ENCODE measurements around the gene NOL7. TPM values are rescaled to one million over a fixed set of nuclear protein-coding genes. Genes with fewer than 3 reads are reported as not detected.
A peak's percentile ranks its signal among the peaks of the same experiment; 100 is the strongest.

The NOL7 gene
- total RNA-seq, 1 donor from 2014 or later, result 54.7 TPM

DNA sequence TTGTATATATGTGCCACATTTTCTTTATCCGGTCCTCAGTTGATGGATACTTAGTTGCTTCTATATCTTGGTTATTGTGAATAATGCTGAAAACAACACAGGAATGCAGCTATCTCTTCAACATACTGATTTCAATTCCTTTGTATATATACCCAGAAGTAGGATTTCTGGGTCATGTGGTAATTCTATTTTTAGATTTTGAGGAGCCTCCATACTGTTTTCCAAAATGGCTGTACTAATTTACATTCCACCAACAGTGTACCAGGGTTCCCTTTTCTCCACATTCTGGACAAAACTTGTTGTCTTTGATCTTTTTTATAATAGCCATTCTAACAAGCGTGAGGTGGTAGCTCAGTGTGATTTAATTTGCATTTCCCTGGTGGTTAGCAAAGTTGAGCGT is 39.1 kb upstream of the NOL7 start:
- peaks cover 5% of the 10 kb centered on the region for H3K36me3 Mint-ChIP-seq (ENCODE audit: low read depth)
- peaks cover 31% of the 10 kb centered on the region for H3K4me1 Mint-ChIP-seq
- TF ChIP-seq CTCF (conservative IDR thresholded peaks at IDR 0.05), result no peak
- DNase-seq (ENCODE audit: low read depth, low spot score), result no peak
- H3K27ac Mint-ChIP-seq (ENCODE audit: unreplicated experiment), result no peak overlapping the region
- H3K4me3 Mint-ChIP-seq, result peak overlapping the region; percentile 78
- peaks cover 5% of the 10 kb centered on the region for H3K9me3 Mint-ChIP-seq
- no peaks in the 10 kb centered on the region for H3K27me3 Mint-ChIP-seq (ENCODE audit: low read depth)

DNA sequence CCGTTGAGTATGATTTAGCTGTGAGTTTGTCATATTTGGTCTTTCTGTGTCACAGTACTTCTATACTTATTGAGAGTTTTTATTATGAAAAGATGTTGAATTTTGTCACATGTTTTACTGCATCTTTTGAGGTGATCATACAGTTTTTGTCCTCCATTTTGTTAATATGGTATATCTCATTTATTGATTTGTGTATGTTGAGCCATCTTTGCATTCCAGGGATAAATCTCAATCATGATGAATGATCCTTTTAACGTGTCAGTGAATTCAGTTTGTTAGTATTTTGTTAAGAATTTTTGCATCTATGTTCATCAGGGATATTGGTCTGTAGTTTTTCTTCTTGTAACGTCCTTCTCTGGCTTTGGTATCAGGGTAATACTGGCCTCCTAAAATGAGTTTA is 37.2 kb upstream of the NOL7 start:
- no peak overlapping the region for H3K4me3 Mint-ChIP-seq
- H3K9me3 Mint-ChIP-seq, result peaks cover 5% of the 10 kb centered on the region
- no peaks in the 10 kb centered on the region for H3K27me3 Mint-ChIP-seq (ENCODE audit: low read depth)
- peaks cover 31% of the 10 kb centered on the region for H3K4me1 Mint-ChIP-seq
- TF ChIP-seq CTCF (conservative IDR thresholded peaks at IDR 0.05), result no peak
- H3K36me3 Mint-ChIP-seq (ENCODE audit: low read depth), result peaks cover 5% of the 10 kb centered on the region
- H3K27ac Mint-ChIP-seq (ENCODE audit: unreplicated experiment), result no peak overlapping the region
- no peak for DNase-seq (ENCODE audit: low read depth, low spot score)

GRCh38 chr6:13579911-13580310 is 35.2 kb upstream of the NOL7 start:
- H3K27me3 Mint-ChIP-seq (ENCODE audit: low read depth), result no peaks in the 10 kb centered on the region

DNA sequence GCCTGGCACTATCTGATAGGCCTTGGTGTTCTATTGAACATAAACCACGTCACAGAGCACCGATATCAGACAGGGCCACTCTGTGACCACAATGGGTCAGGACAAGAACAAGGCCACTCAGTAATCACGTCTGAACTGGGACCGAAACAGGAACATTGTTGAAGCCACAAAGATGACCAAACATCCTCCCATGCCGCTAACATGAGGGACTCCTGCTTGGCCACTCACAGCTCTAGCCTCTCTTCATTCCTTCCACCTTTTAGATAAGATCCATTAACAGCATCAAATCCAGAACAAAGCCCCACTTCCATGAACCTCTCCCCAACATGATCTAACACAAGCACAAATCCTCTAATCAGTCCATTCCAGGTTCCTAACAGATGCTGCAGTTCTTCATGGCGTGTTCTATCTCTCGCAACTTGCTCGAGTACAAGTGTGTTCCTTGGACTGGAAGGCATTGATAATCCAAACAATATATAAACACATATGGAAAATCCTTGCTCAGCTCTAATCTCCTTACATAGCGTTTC is 33.4 kb upstream of the NOL7 start:
- peaks cover 4% of the 10 kb centered on the region for H3K4me1 Mint-ChIP-seq
- H3K4me3 Mint-ChIP-seq, result no peak overlapping the region
- peaks cover 5% of the 10 kb centered on the region for H3K9me3 Mint-ChIP-seq
- H3K36me3 Mint-ChIP-seq (ENCODE audit: low read depth), result peaks cover 14% of the 10 kb centered on the region
- no peaks in the 10 kb centered on the region for H3K27me3 Mint-ChIP-seq (ENCODE audit: low read depth)
- DNase-seq (ENCODE audit: low read depth, low spot score), result no peak
- no peak for TF ChIP-seq CTCF (conservative IDR thresholded peaks at IDR 0.05)
- no peak overlapping the region for H3K27ac Mint-ChIP-seq (ENCODE audit: unreplicated experiment)

More at GRCh38 chr6:13579911-13580310, 35.2 kb upstream of the NOL7 start:
- no peak overlapping the region for H3K4me3 Mint-ChIP-seq
- peaks cover 8% of the 10 kb centered on the region for H3K36me3 Mint-ChIP-seq (ENCODE audit: low read depth)
- no peak for DNase-seq (ENCODE audit: low read depth, low spot score)
- peaks cover 5% of the 10 kb centered on the region for H3K9me3 Mint-ChIP-seq
- peaks cover 19% of the 10 kb centered on the region for H3K4me1 Mint-ChIP-seq
- no peak overlapping the region for H3K27ac Mint-ChIP-seq (ENCODE audit: unreplicated experiment)
- TF ChIP-seq CTCF (conservative IDR thresholded peaks at IDR 0.05), result no peak

- Mint-ChIP-seq H3K4me3 (no peak overlapping the region), H3K36me3 (ENCODE audit: low read depth) (peaks cover 11% of the 10 kb centered on the region), H3K9me3 (no peaks in the 10 kb centered on the region), H3K4me1 (no peaks in the 10 kb centered on the region), H3K27me3 (ENCODE audit: low read depth) (no peaks in the 10 kb centered on the region), H3K27ac (ENCODE audit: unreplicated experiment) (no peak overlapping the region)
- DNase-seq (ENCODE audit: low read depth, low spot score), result no peak
- no peak for TF ChIP-seq CTCF (conservative IDR thresholded peaks at IDR 0.05)
These were observed 28.3 kb upstream of the NOL7 start for GRCh38 chr6:13586603-13587542.

Measured in neural crest cell (in vitro differentiated cells).